ENCODE measurements around the gene IKZF1. TPM values are rescaled to one million over a fixed set of nuclear protein-coding genes. Genes with fewer than 3 reads are reported as not detected.

IKZF1 gene
- total RNA-seq, 6 experiments from 2014 or later: 3.1 to 9.6 (median 5.2) TPM

- H3K4me3 ChIP-seq: no peak overlapping the region
- WGBS (ENCODE audit: insufficient coverage, low coverage, low lambda C conversion rate, missing lambda C conversion rate): 21% methylated on average over 7 of the region's 10 CpGs
- ATAC-seq (peak in 2 of 4 donors; percentile 14 to 18), DNase-seq (no peak)
- TF ChIP-seq CTCF (IDR thresholded peaks at IDR 0.05) (no peak), POLR2A (IDR thresholded peaks at IDR 0.05) (no peak)
- no peak overlapping the region for H3K27ac ChIP-seq
- no peaks in the 10 kb centered on the region for H3K9me3 ChIP-seq
- intact Hi-C loops (cut with DNase I): no loop called here
- H3K27me3 ChIP-seq: no peaks in the 10 kb centered on the region
- no peaks in the 10 kb centered on the region for H3K36me3 ChIP-seq
- no peaks in the 10 kb centered on the region for H3K4me1 ChIP-seq
Observed at GRCh38 chr7:50312250-50313162, 8.0 kb downstream of the IKZF1 start.

GRCh38 chr7:50314836-50315592 is 10.5 kb downstream of the IKZF1 start:
- 31% methylated on average over 7 of the region's 11 CpGs for WGBS (ENCODE audit: insufficient coverage, low coverage, low lambda C conversion rate, missing lambda C conversion rate)
- peak overlapping the region in 1 of 3 donors; percentile 13 for H3K27ac ChIP-seq
- H3K4me3 ChIP-seq: no peak overlapping the region
- H3K27me3 ChIP-seq: no peaks in the 10 kb centered on the region
- TF ChIP-seq POLR2A (IDR thresholded peaks at IDR 0.05): no peak
- no peak for TF ChIP-seq CTCF (IDR thresholded peaks at IDR 0.05)
- no peaks in the 10 kb centered on the region for H3K9me3 ChIP-seq
- no peak for DNase-seq
- no peaks in the 10 kb centered on the region for H3K4me1 ChIP-seq
- no peaks in the 10 kb centered on the region for H3K36me3 ChIP-seq
- intact Hi-C loops (cut with DNase I): no loop called here
- ATAC-seq: peak in 1 of 4 donors; percentile 23

GRCh38 chr7:50315739-50316671 is 11.5 kb downstream of the IKZF1 start:
- intact Hi-C loops (cut with DNase I): no loop called here
- ATAC-seq: peak in 2 of 4 donors; percentile 9 to 32

More at GRCh38 chr7:50315739-50316671, 11.5 kb downstream of the IKZF1 start:
- no peak for TF ChIP-seq CTCF (IDR thresholded peaks at IDR 0.05)
- TF ChIP-seq POLR2A (IDR thresholded peaks at IDR 0.05): no peak
- Histone ChIP-seq H3K36me3 (no peaks in the 10 kb centered on the region), H3K9me3 (no peaks in the 10 kb centered on the region), H3K27ac (no peak overlapping the region), H3K4me1 (no peaks in the 10 kb centered on the region), H3K4me3 (no peak overlapping the region), H3K27me3 (no peaks in the 10 kb centered on the region)
- WGBS (ENCODE audit: insufficient coverage, low coverage, low lambda C conversion rate, missing lambda C conversion rate): 22% methylated on average over 12 of the region's 14 CpGs
- no peak for DNase-seq

All from right lobe of liver (tissue), 6 donors.